GM12891 (cell line): ENCODE data around the gene PPP1R9B.
A peak's percentile ranks its signal among the peaks of the same experiment; 100 is the strongest.

Experiments
- DNase-seq: peaks from one replicate; pipeline ENCODE4 v3.0.0; 2011; ENCODE audit warnings: low spot score; ENCODE audit not compliant: insufficient read length
- FAIRE-seq: peaks from 2 replicates; lab custom pipeline; 2011; peaks lifted over from hg19 to GRCh38; lab: Jason Lieb, UNC
- PAX5 ChIP-seq: IDR thresholded peaks from 2 replicates; pipeline ENCODE4 v1.6.1; 2011; ENCODE audit warnings: low read length, moderate library complexity, mild to moderate bottlenecking; ENCODE audit not compliant: insufficient read depth, severe bottlenecking
- POLR2A ChIP-seq: IDR thresholded peaks from 2 replicates; pipeline ENCODE4 v1.6.1; 2011; ENCODE audit warnings: low read depth, low read length, control low read depth
- POLR2AphosphoS5 ChIP-seq: IDR thresholded peaks from 2 replicates; pipeline ENCODE4 v1.6.1; 2011; ENCODE audit warnings: low read depth, low read length, control low read depth
- POU2F2 ChIP-seq: IDR thresholded peaks from 2 replicates; pipeline ENCODE4 v1.6.1; 2011; ENCODE audit warnings: low read depth, mild to moderate bottlenecking, control low read depth, low read length, moderate library complexity
- SPI1 ChIP-seq: IDR thresholded peaks from 2 replicates; pipeline ENCODE4 v1.6.1; 2011; ENCODE audit warnings: low read depth, low read length, control low read depth
- TAF1 ChIP-seq: IDR thresholded peaks from 2 replicates; pipeline ENCODE4 v1.6.1; 2011; ENCODE audit warnings: low read depth, low read length, control low read depth

The PPP1R9B gene

DNA sequence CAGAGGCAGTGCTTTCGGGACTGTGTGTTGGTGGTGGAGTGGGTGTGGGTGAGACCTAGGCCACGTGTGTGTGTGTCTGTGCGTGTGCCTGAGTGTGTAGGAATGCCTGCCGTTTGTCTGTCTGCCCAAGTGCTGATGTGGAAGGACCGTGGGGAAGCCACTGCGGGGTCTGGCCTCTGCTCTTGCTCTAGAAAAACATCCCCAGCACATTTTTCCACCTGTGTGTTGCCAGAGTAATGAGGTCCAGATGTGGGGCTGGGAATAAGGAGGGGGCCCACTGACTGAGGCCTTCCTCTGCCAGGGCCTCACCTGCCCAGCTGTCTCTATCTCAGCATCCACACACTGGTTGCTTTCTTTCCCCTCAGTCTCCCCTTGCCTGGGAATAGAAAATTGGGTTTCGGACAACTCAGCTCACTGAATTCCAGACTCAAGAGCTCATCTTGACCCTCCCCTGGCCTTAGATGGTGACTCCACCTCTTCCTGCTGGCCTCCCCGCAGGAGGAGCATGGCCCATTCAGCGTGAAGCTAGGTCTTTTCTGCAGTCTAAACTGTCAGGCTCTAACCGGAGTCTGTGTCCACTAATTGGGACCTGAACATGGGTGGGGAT, 23.0 kb upstream of the PPP1R9B start:
- no peak for FAIRE-seq
- TF ChIP-seq TAF1 (no peak), POU2F2 (no peak), POLR2AphosphoS5 (no peak), POLR2A (no peak), SPI1 (no peak), PAX5 (no peak)
- no peak for DNase-seq

DNA sequence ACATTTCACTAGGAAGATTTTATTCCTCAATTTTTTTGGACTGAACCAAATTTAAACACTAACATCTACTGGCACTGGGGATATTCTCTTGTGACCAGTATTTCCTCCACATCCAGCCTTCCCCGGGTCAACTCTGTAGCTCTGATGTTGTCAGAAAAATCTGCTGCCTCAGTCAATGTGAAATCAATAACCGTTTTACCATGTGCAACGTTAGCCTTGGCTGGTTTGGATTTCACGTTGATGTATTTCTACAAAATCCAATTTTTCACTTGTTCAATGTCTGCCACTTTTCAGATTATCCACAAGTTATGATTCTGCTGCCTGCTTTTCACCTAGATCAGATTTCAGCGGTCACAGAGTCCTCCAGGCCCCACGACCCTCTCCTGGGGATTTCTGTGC, 22.5 kb upstream of the PPP1R9B start:
- DNase-seq (no peak), FAIRE-seq (no peak)
- TF ChIP-seq POLR2AphosphoS5 = no peak
- TF ChIP-seq PAX5 = no peak
- TF ChIP-seq TAF1 = no peak
- TF ChIP-seq POLR2A = no peak
- no peak for TF ChIP-seq SPI1
- no peak for TF ChIP-seq POU2F2

DNA sequence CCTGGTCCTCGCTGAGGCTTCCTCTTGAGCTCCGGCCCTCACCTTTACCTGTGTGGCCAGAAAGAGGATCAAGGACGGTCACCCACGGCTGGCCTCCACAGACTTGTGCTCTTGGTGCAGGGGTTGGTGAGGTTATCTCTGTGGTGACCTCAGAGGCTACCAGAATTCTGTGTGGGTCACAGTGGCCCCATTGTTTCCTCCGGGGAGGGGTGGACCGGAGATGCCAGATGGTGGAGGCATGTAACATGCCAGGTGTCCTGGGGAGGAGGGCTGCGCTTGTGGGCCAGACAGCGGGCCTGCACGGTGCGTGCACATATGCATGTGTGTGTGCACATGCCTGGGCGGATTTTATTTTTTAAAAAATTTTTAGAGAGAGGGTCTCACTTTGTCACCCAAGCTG, 21.7 kb upstream of the PPP1R9B start:
- TF ChIP-seq POLR2AphosphoS5 (no peak), PAX5 (no peak), TAF1 (no peak), POLR2A (no peak), POU2F2 (no peak), SPI1 (no peak)
- no peak for DNase-seq
- no peak for FAIRE-seq

DNA sequence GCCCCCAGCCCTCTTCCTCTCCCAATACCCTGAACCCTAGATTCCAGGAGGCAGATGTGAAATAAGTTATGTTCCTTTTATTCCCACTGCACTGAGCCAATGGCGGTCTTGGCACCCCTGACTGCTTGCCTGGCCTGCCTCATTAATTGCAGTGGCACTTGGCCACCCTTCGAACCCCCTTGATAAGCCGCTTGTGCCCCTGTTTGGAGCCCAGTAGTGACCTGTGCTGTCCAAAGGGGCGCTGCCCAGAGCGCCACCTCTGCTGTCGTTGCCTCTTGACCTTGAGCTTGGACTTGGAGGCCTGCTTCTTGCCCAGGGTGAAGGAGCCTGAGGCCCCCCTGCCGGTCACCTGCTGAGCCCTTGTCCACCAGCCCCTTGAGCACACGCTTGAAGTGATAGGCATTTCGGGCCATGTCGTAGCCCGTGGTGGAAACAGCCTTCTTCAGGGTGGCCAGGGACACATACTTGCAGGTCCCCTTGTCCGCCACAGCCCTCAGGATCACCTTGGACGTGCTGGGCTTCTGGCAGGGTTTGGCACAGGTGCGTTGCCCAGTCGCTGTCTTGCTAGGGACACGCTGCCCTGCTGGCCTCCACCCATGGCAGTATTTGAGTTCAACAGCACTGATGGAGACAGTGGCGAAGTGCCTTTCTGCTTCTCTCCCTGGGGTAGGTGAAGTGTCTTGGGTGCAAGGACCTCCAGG, 21.0 kb upstream of the PPP1R9B start:
- no peak for DNase-seq
- TF ChIP-seq POU2F2 (no peak), POLR2AphosphoS5 (no peak), PAX5 (no peak), SPI1 (no peak), POLR2A (no peak), TAF1 (no peak)
- no peak for FAIRE-seq

DNA sequence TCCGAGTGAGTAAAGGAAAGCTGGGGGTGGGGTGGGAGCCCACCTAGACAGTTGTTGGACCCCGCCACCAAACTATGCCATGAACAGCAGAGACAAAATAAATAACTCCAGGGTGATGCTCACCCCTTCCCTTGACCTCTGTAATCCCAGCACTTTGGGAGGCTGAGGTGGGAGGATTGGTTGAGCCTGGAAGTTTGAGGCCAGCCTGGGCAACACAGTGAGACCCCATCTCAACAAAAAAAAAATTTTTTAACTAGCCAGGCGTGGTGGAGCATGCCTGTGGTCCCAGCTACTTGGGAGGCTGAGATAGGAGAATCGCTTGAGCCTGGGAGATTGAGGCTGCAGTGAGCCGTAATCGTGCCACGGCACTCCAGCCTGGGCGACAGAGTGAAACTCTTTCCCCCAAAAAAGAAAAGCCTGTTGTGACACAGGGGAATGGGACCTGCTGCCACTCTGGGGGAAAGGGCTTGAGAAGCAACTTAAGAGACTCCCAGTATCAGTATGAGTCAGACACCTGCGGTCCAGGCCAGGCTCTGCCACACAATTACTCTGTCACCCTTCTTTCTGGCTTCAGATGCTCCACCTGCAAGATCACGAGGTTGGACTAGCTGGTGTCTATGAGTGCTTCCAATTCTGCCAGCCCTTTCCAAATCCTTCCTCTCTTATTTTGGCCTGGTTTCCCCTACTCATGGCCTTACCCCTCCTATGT, 20.3 kb upstream of the PPP1R9B start:
- DNase-seq (no peak), FAIRE-seq (peak; percentile 95)
- TF ChIP-seq POU2F2 (no peak), TAF1 (no peak), PAX5 (no peak), POLR2A (no peak), POLR2AphosphoS5 (no peak), SPI1 (no peak)

DNA sequence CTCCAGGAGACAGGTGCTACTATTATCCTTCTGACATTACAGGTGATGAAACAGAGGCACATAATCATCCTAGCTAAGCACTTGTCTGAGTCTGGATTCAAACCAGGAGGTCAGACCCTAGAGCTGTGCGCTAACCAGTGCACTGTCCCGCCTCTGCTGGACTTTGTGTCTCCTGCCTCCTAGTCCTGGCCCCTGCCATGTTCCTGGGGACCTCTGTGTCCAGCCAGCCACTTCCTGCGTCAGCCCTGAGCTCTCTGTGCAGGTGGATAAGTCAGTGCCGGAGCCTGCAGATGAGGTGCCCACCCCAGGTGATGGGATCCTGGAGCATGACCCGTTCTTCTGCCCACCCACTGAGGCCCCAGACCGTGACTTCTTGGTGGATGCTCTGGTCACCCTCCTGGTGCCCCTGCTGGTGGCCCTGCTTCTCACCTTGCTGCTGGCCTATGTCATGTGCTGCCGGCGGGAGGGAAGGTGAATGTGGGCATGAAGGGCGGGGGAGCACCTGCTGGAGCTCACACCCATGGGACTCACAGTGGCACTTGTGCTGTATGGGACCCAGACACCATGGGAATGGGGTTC, 19.5 kb upstream of the PPP1R9B start:
- TF ChIP-seq POU2F2 (no peak), POLR2AphosphoS5 (no peak), POLR2A (no peak)
- no peak for FAIRE-seq

DNA sequence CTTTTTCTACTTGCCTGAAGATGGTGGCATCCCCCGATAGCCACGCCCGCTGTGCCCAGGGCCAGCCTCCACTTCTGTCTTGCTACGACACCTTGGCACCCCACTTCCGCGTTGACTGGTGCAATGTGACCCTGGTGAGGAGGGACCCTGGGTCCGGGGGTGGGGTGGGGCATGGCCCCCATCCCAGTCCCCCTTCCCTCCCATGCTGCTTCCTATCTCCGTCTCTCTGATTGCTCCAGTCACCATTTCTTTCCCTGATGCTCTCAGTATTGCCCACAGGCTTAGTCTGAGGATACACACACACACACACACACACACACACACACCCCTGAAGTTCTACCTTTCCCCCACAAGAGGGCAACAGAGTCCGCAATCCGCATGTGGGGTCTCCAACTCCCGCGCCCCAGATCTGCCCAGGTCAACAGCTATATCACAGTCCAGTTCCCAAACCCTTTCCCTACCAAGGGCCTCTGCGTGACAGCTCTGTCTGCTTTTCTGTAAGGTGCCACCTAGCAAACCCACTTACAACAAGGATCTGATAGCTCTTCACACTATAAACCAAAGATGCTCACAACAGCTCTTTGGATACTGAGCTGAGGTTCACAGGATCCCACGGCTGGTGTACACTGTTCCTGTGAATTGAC, 18.8 kb upstream of the PPP1R9B start:
- DNase-seq (no peak), FAIRE-seq (peak; percentile 89)
- TF ChIP-seq POLR2A (no peak), POU2F2 (no peak; the same call in 1 of the 2 replicates), PAX5 (no peak), SPI1 (no peak), TAF1 (no peak), POLR2AphosphoS5 (no peak)

More for the DNA sequence above, 19.5 kb upstream of the PPP1R9B start:
- DNase-seq = no peak

DNA sequence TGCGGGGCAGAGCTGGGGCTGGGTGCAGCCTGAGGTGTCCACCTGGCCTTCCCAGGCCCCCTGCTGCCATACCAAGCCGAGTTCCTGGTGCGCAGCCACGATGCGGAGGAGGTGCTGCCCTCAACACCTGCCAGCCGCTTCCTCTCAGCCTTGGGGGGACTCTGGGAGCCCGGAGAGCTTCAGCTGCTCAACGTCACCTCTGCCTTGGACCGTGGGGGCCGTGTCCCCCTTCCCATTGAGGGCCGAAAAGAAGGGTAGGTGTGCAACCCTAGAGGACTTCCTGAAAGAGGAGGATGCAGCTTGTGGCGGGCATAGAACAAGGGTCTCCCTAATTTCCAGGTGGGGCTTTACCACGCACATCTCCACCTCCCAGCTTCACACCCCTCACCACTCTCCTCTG, 17.8 kb upstream of the PPP1R9B start:
- FAIRE-seq = no peak
- TF ChIP-seq POLR2AphosphoS5 = no peak
- TF ChIP-seq PAX5 = no peak
- TF ChIP-seq POU2F2 = no peak
- no peak for TF ChIP-seq SPI1
- TF ChIP-seq POLR2A = no peak
- TF ChIP-seq TAF1 = no peak
- DNase-seq = no peak

DNA sequence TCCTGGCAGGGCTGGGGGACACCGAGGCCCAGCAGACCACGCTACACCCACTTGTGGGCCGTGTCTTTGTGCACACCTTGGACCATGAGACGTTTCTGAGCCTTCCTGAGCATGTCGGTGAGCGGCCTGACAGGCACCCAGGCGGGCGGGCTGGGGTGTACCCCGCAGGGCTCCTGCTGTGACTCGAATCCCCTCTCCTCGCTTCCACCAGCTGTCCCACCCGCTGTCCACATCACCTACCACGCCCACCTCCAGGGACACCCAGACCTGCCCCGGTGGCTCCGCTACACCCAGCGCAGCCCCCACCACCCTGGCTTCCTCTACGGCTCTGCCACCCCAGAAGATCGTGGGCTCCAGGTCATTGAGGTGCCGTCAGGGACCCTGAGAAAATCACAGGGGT, 16.9 kb upstream of the PPP1R9B start:
- no peak for FAIRE-seq
- no peak for DNase-seq
- TF ChIP-seq POLR2A (no peak), POU2F2 (no peak)
